Upper lobe of left lung (tissue), 4 donors: Measurements from ENCODE around the gene SFMBT2.

ENCODE experiments used
- CTCF ChIP-seq, 6 experiments: fragments of 450-650 bp in 4 of 6; fragments of 200-600 bp in 2 of 6; sonication (generic) in 2 of 6; IDR thresholded peaks; one replicate each; pipeline ENCODE4 v1.5.1; 2016 to 2019; ENCODE audit warnings: antibody characterized with exemption in 6 of 6
- POLR2A ChIP-seq, 4 donors: fragments of 450-650 bp; IDR thresholded peaks; one replicate each; pipeline ENCODE4 v1.5.1; 2016 to 2017; ENCODE audit warnings: antibody characterized with exemption in 4 of 4, mild to moderate bottlenecking in 2 of 4

- no peak for TF ChIP-seq CTCF (IDR thresholded peaks at IDR 0.05)
- TF ChIP-seq POLR2A (IDR thresholded peaks at IDR 0.05) = no peak
Measured at GRCh38 chr10:7173948-7174347, 236.9 kb downstream of the SFMBT2 start.
